OCI-LY3 (cell line): ENCODE measurements around the gene MAPK13.
A peak's percentile ranks its signal among the peaks of the same experiment; 100 is the strongest.
"Not testable (repeated sequence)": the region's sequence is repeated elsewhere in the genome, so short reads cannot be mapped to it uniquely, and the experiment has no call there.

Experiments
- H2AFZ ChIP-seq: fragments of 200-600, 300-600 bp; shearing (Covaris generic); 2 replicates; pipeline ENCODE4 v1.6.0; 2014; ENCODE audit warnings: antibody characterized with exemption, low read depth, low read length
- H3K27ac ChIP-seq: fragments of 200-600, 300-600 bp; sonication (generic); 2 replicates; pipeline ENCODE4 v1.5.1; 2014; ENCODE audit warnings: mild to moderate bottlenecking, low read length, moderate library complexity, mixed read lengths
- H3K27me3 ChIP-seq: fragments of 200-600, 300-600 bp; sonication (generic); 2 replicates; pipeline ENCODE4 v1.6.1; 2014; ENCODE audit warnings: low read depth, low read length, mixed read lengths
- H3K36me3 ChIP-seq: fragments of 200-600, 300-600 bp; sonication (generic); replicated peaks from 2 replicates; pipeline ENCODE3; 2014; ENCODE audit warnings: low read depth, low read length, mixed read lengths
- H3K4me1 ChIP-seq: fragments of 300-600, 200-600 bp; sonication (generic); 2 replicates; pipeline ENCODE4 v1.6.1; 2014; ENCODE audit warnings: low read length, mixed read lengths
- H3K4me2 ChIP-seq: fragments of 200-600, 300-600 bp; sonication (generic); 2 replicates; pipeline ENCODE4 v1.6.1; 2014; ENCODE audit warnings: low read length, mixed read lengths
- H3K4me3 ChIP-seq: fragments of 300-600, 200-600 bp; sonication (generic); 2 replicates; pipeline ENCODE4 v1.5.1; 2014; ENCODE audit warnings: antibody characterized with exemption, mild to moderate bottlenecking, low read length, moderate library complexity
- H3K79me2 ChIP-seq: fragments of 300-600, 200-600 bp; shearing (Covaris generic); 2 replicates; pipeline ENCODE4 v1.6.1; 2014; ENCODE audit warnings: mild to moderate bottlenecking, low read length, mixed read lengths
- H3K9ac ChIP-seq: fragments of 300-600, 200-600 bp; shearing (Covaris generic); 2 replicates; pipeline ENCODE4 v1.6.0; 2014; ENCODE audit warnings: mild to moderate bottlenecking, low read length, moderate library complexity
- H3K9me3 ChIP-seq: fragments of 200-600, 300-600 bp; shearing (Covaris generic); 2 replicates; pipeline ENCODE4 v1.6.1; 2014; ENCODE audit warnings: low read length, mixed read lengths; ENCODE audit not compliant: insufficient read depth
- H4K20me1 ChIP-seq: fragments of 200-600, 300-600 bp; sonication (generic); 2 replicates; pipeline ENCODE4 v1.6.1; 2016; ENCODE audit warnings: low read length, mixed read lengths; ENCODE audit not compliant: insufficient read depth
- EZH2phosphoT487 ChIP-seq: fragments of 200-600 bp; shearing (Covaris generic); IDR thresholded peaks from 2 replicates; pipeline ENCODE4 v1.6.1; 2018; ENCODE audit warnings: antibody characterized with exemption, mixed run types, low read depth
- TF ChIP-seq, protein P1 (sequence below): fragments of 200-600, 300-600 bp; sonication (generic); IDR thresholded peaks from 2 replicates; pipeline ENCODE4 v1.5.1; 2014; ENCODE audit warnings: antibody characterized with exemption, low read length, low read depth

MAPK13 gene

DNA sequence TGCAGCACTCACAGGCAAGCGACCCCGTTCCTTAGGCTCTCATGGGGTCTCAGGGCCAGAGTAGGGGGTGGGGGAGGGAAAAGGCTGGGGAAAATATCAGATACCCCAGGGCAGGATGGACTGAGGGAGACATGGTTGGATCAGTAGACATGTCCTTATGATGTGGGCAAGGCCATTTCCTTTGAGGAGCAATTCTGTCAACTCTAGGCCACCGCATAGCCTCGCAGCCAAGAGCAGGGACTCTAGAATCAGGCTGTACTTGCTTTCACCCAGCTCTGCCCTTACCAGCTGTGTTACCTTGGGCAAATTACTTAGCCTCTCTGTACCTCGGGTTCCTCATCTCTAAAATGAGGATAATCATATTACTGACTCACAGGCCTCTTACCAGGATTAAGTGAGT is 2.2 kb upstream of the MAPK13 start:
- H3K4me1 ChIP-seq: peaks cover 24% of the 10 kb centered on the region
- no peaks in the 10 kb centered on the region for H3K9me3 ChIP-seq
- TF ChIP-seq, protein P1, sequence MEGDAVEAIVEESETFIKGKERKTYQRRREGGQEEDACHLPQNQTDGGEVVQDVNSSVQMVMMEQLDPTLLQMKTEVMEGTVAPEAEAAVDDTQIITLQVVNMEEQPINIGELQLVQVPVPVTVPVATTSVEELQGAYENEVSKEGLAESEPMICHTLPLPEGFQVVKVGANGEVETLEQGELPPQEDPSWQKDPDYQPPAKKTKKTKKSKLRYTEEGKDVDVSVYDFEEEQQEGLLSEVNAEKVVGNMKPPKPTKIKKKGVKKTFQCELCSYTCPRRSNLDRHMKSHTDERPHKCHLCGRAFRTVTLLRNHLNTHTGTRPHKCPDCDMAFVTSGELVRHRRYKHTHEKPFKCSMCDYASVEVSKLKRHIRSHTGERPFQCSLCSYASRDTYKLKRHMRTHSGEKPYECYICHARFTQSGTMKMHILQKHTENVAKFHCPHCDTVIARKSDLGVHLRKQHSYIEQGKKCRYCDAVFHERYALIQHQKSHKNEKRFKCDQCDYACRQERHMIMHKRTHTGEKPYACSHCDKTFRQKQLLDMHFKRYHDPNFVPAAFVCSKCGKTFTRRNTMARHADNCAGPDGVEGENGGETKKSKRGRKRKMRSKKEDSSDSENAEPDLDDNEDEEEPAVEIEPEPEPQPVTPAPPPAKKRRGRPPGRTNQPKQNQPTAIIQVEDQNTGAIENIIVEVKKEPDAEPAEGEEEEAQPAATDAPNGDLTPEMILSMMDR: no peak
- TF ChIP-seq EZH2phosphoT487: no peak
- H3K79me2 ChIP-seq: no peaks in the 10 kb centered on the region
- H3K27ac ChIP-seq: no peak overlapping the region
- H2AFZ ChIP-seq: no peak overlapping the region
- H3K9ac ChIP-seq: no peak overlapping the region
- peaks cover 3% of the 10 kb centered on the region; the same call in 1 of the 2 replicates for H3K27me3 ChIP-seq
- no peaks in the 10 kb centered on the region for H3K36me3 ChIP-seq
- no peak overlapping the region for H3K4me3 ChIP-seq
- H4K20me1 ChIP-seq: no peaks in the 10 kb centered on the region
- no peak overlapping the region for H3K4me2 ChIP-seq

DNA sequence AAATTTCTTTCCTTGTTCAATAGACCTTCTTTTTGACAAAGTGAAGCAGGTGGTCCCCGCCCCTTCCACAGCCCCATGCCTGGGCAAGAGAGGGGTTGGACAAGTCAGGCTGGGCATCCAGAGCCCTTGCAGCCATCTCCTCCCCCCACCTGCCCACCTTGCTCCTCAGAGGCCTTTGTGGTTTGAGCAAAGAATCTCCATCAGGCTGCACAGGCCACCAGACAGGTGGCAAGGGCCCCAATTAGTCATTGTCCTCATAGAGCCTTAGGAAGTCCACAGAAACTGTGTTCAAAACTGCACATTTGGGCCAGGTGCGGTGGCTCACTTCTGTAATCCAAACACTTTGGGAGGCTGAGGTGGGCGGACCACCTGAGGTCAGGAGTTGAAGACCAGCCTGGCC is 1.5 kb upstream of the MAPK13 start:
- no peak overlapping the region for H3K4me2 ChIP-seq
- TF ChIP-seq, protein P1: no peak
- TF ChIP-seq EZH2phosphoT487: no peak
- H3K4me3 ChIP-seq: no peak overlapping the region
- no peak overlapping the region for H3K9ac ChIP-seq
- H2AFZ ChIP-seq: no peak overlapping the region
- H3K27me3 ChIP-seq: peaks cover 3% of the 10 kb centered on the region; the same call in 1 of the 2 replicates
- H3K4me1 ChIP-seq: peaks cover 24% of the 10 kb centered on the region
- H3K79me2 ChIP-seq: no peaks in the 10 kb centered on the region
- H3K9me3 ChIP-seq: no peaks in the 10 kb centered on the region
- no peaks in the 10 kb centered on the region for H3K36me3 ChIP-seq
- H4K20me1 ChIP-seq: no peaks in the 10 kb centered on the region
- H3K27ac ChIP-seq: no peak overlapping the region

DNA sequence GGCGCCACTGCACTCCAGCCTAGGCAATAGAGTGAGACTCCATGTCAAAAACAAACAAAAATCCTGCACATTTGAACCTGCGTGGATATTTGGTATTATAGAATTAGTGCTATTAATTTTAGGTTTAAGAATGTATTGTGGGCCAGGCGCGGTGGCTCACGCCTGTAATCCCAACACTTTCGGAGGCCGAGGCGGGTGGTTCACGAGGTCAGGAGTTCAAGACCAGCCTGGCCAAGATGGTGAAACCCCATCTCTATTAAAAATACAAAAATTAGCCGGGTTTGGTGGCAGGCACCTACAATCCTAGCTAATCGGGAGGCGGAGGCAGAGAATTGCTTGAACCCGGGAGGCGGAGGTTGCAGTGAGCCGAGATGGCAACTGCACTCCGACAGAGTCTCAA is 979 bp upstream of the MAPK13 start:
- H4K20me1 ChIP-seq, H2AFZ ChIP-seq, H3K27me3 ChIP-seq, H3K4me3 ChIP-seq, H3K27ac ChIP-seq, H3K9me3 ChIP-seq, H3K79me2 ChIP-seq, H3K9ac ChIP-seq, H3K4me2 ChIP-seq, H3K36me3 ChIP-seq: not testable (repeated sequence)
- H3K4me1 ChIP-seq: peaks cover 23% of the 10 kb centered on the region

DNA sequence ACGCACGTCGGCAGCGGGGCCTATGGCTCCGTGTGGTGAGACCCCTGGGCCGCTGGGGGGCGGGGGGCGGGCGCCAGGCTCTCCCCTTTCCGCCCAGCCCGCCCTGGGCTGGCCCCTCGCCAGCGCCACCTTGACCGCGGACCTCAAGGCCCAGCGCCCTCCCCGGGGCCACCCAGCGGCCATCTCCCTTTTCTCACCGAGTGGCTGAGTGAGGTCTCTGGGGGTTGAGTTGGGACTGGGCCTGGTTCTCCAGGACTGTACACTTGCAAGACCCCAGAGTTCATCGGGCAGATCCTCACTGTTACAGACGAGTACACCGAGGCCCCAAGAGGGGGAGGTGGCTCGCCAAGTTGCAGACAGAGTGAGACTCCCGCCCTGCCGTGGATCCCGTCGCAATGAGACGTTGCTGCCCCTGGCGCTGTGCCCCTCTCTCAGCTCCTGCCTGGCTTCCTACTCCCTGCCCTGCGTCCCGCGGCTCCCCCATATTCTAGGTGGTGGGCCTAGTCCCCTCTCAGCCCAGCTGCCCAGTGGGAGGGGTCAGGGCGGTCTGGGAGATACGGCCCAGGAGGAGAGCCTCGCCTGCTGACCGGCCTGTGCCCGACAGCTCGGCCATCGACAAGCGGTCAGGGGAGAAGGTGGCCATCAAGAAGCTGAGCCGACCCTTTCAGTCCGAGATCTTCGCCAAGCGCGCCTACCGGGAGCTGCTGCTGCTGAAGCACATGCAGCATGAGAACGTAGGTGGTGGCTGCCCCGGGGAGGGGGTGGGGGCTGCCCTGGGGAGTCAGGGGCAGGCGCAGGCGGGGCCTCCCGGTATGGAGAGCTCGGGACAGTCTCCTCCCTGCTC is 576 bp downstream of the MAPK13 start:
- Histone ChIP-seq H3K4me3 (peak overlapping the region; percentile 78), H3K27ac (no peak overlapping the region), H3K36me3 (no peaks in the 10 kb centered on the region), H3K4me1 (peaks cover 23% of the 10 kb centered on the region), H3K79me2 (no peaks in the 10 kb centered on the region), H3K27me3 (peaks cover 3% of the 10 kb centered on the region; the same call in 1 of the 2 replicates), H3K9me3 (no peaks in the 10 kb centered on the region), H4K20me1 (no peaks in the 10 kb centered on the region), H3K4me2 (peak overlapping the region; percentile 84), H3K9ac (peak overlapping the region; percentile 62), H2AFZ (peak overlapping the region; percentile 73)
- TF ChIP-seq, protein P1: peak; percentile 24
- TF ChIP-seq EZH2phosphoT487: no peak
